DOHH2 (cell line): ENCODE data around the gene NHP2.

Experiments used
- CTCF ChIP-seq: fragments of 200-600 bp; sonication (generic); IDR thresholded peaks from one replicate; pipeline ENCODE4 v1.5.1; 2014; ENCODE audit warnings: antibody characterized with exemption, mild to moderate bottlenecking, low read depth, low read length; ENCODE audit not compliant: poor library complexity, severe bottlenecking
- EZH2phosphoT487 ChIP-seq: fragments of 200-600 bp; sonication (generic); IDR thresholded peaks from 2 replicates; pipeline ENCODE4 v1.6.1; 2017; ENCODE audit warnings: borderline replicate concordance, mild to moderate bottlenecking, antibody characterized with exemption, low read length, moderate library complexity, mixed read lengths

GRCh38 chr5:178174456-178174855 lies 20.8 kb upstream of the NHP2 start:
- TF ChIP-seq CTCF (no peak), EZH2phosphoT487 (no peak)
